Adrenal gland (tissue), 5 donors: ENCODE results near the gene SHBG.

Experiments used
- CTCF ChIP-seq, 6 experiments: fragments of 450-650 bp in 4 of 6; fragments of 200-600 bp in 2 of 6; sonication (generic) in 1 of 6; IDR thresholded peaks; 1 replicate in 5 of 6; 2 replicates in 1 of 6; pipeline versions ENCODE4 v1.5.1 to v1.8.0; 2016 to 2021; ENCODE audit warnings: antibody characterized with exemption in 6 of 6, mild to moderate bottlenecking in 2 of 6, moderate library complexity in 1 of 6
- POLR2A ChIP-seq, 2 donors: fragments of 450-650 bp; IDR thresholded peaks; one replicate each; pipeline ENCODE4 v1.6.1; 2017; ENCODE audit warnings: antibody characterized with exemption in 2 of 2, mild to moderate bottlenecking in 2 of 2, moderate library complexity in 1 of 2
- donor health status: DM: no; HTN: no; CAD: no.

GRCh38 chr17:7651665-7652387 is 21.9 kb downstream of the SHBG start:
- TF ChIP-seq CTCF (IDR thresholded peaks at IDR 0.05) (no peak), POLR2A (IDR thresholded peaks at IDR 0.05) (no peak)
